CD4-positive, alpha-beta T cell treated with Interleukin-2 at 100 ng/mL for 4 hours (primary cell): Measurements from ENCODE around the gene HS6ST2.

Experiments
- DNase-seq: peaks from one replicate; pipeline ENCODE4 v3.0.0-alpha.2; 2020; ENCODE audit warnings: low spot score

The HS6ST2 gene

DNA sequence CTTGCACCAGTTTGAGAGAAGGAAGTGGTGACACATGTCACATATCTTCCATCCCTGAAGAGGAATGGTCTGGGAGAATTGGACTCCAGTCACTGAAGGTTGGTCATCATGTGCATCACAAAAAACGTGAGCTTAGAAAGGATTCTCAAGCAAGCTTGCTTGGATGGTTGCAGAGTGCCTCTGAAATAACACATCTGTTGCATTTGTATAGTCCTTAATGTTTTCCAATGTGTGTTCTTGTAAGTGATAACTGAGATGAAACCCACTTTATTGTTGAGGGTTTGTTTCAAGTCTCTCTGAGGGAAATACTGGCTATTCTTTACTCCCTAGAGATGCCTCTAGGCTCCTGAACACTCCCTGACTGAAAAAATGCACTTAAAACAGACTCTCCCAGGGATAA, 285.1 kb downstream of the HS6ST2 start:
- DNase-seq: no peak

GRCh38 chrX:132671229-132671641, 287.2 kb downstream of the HS6ST2 start:
- no peak for DNase-seq

DNA sequence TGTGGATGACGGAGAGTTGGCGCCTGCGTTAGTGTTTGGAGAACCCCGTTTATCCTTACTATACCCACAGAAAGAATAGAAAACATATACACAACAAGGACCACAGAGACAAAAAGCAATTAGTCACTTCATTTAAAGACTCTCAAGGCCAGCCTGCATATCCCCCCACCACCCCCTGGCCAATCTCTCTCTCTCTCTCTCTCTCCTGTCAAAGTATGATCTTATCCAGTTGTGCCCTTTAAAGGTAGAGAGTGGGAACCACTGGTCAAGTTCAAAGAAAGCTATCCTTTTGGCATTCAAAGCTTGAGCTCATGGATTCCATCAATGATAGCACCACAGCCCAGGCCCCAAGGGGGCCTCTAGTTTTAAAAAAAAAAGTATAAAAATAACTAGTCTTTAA, 289.3 kb downstream of the HS6ST2 start:
- DNase-seq: no peak

DNA sequence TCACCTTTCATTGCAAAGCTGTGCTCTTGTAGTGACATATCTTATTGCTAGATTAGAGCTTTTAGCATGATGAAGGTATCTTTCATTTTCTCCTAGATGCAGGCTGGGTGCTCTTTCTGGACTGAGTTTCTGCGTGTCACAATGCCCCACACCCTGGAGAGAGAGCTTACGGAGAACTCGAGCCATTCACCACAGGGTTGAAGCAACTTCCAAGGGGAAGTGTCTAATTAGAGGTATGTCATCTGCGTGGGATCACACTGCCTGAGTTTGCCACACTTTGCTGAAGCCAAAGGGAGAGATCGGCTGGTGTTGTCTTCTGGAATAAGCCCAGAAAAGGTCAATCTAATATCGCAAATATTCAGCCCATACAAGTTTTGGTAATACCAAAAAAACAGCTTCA, 290.3 kb downstream of the HS6ST2 start:
- DNase-seq: no peak

- DNase-seq: no peak
These were observed 292.8 kb downstream of the HS6ST2 start for GRCh38 chrX:132665676-132666075.

DNA sequence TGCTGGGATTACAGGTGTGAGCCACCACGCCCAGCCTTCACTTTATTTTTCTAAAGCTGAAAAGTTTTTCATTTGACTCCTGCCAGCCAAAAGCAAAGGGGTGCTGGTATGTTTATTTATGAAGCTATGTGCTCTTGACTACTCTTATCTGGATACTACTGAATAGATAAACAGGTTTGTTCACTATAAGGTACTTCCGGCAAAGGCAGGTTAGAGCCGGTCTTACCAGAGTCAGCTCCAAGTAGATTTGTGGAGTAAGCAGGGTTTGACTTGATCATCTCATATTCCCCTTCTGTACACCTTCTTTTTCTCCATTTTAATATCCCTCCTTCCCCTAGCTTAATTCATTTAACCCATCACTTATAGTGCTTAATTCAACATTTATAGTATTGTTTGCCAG, 294.2 kb downstream of the HS6ST2 start:
- no peak for DNase-seq

DNA sequence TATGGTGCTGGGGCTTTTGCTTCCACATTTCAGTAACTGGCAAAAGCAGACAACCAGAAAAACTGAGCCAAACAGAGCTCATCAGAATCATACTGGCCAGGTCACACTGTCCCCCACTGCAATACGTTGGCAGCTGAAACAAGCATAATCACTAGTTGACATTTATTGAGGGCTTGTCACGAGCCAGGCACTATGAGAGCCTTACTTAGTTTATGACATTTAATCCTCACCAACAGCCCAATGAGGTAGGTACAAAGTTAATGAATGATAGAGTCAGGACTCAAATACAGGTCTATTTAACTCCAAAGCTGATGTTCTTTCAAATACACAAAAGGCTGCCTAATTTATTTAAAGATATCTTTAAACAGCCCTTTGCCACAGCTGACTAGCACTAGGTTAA, 295.6 kb downstream of the HS6ST2 start:
- DNase-seq: no peak

DNA sequence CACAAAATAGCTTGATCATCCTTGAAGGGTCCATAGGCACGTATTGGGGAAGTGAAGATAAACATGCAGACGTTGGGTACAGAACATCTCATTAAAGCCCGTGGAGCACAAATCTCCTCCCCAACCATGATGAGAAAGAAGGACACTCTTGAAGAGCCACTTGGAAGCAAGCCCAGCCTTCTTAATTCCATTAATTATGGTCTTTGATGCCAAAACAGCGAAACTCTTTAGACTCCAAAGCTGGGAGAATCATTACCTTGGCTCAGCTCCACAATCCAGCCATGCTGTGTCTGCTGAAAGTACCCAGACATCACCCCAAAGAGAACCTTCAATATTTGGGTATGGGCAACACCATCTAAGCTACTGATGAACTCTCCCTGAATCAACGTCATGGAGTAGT, 300.6 kb downstream of the HS6ST2 start:
- DNase-seq: no peak

- DNase-seq: no peak
These were observed 305.6 kb downstream of the HS6ST2 start for GRCh38 chrX:132652871-132653270.

GRCh38 chrX:132651421-132652086, 306.9 kb downstream of the HS6ST2 start:
- DNase-seq: no peak

- DNase-seq: no peak
These were observed 309.5 kb downstream of the HS6ST2 start for GRCh38 chrX:132648895-132649294.

- DNase-seq: no peak
These were observed 319.0 kb downstream of the HS6ST2 start for GRCh38 chrX:132639446-132639845.

DNA sequence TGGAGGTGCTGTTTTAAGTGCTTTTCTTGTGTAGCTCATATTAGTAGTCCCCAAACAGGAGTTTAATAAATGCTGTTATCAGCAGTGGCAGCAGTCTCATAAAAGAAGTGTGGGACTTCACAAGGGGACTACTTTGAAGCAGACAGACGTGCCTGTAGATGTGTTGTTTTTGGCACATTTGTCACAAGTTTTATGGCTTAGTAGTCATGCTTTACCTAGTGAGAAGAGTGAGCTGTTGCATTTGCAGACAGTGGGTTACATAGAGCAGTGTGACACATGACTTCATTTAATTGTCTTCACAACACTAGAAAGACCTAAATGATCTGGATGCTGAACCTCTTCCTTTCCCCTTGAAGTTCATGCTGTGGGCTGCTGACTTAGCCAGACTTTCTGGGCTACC, 320.1 kb downstream of the HS6ST2 start:
- DNase-seq: no peak

- DNase-seq: no peak
These were observed 322.3 kb downstream of the HS6ST2 start for GRCh38 chrX:132636080-132636479.

DNA sequence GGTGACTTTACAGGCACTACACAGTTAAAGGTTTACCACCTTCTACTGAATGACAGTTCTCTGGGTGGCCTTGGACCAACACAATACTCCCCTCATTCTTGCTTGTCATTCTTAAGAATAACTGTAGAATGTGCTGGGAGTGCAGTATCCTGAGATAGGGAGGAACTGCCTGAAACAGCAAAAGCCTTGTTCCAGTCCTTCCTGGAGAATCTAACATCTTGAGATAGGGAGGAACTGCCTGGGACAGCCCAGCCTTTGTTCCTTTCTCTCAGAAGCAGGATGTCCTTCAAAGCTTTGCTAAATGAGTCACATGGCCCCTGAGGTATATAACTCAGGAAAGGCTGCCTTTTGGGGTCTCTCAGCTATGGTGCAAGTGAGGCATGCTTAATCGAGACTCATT, 323.9 kb downstream of the HS6ST2 start:
- DNase-seq: no peak

- peak; percentile 20 for DNase-seq
These were observed 326.7 kb downstream of the HS6ST2 start for GRCh38 chrX:132631579-132632232.

GRCh38 chrX:132624466-132624865, 334.0 kb downstream of the HS6ST2 start:
- DNase-seq: no peak

GRCh38 chrX:132623942-132624341, 334.5 kb downstream of the HS6ST2 start:
- DNase-seq: no peak

DNA sequence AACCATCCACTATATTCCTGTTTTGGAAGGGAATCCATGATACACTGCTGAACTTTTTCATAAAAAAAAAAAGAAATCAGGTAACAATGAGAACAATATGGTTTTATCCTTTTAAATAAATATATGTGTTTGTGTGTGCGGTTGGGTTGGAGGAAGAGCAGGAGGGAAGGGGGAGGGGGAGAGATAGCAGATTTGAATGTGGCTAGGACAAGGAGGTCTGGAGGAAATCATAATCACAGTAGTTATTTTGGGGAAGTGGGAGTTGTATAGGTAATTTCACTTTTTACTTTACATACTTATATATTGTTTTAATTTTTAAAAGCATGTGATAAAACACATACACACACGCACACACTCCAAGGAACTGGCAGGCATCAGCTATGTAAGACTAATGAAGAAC, 335.1 kb downstream of the HS6ST2 start:
- DNase-seq: no peak

DNA sequence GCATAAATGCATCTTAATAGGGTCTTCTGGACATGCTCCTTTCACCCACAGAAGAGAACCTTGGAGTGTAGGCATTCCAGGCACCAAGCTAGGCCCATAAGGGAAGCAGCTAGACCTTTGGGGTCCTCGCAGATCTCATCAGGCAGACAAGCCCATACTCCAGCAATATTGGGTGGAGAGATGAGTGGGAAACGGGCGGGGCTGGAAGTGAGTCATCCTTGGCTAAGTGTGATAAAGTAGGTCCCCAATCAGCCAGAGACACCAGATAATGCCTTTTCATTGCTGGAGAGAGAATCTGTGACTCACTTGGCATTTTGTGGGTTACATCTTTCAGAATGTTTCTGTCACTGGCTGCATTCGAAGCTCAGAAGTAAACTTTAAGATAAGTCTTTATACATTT, 336.3 kb downstream of the HS6ST2 start:
- peak; percentile 12 for DNase-seq

GRCh38 chrX:132618810-132619209, 339.6 kb downstream of the HS6ST2 start:
- no peak for DNase-seq

GRCh38 chrX:132615391-132616131, 342.9 kb downstream of the HS6ST2 start:
- peak; percentile 38 for DNase-seq

GRCh38 chrX:132614297-132614696, 344.1 kb downstream of the HS6ST2 start:
- DNase-seq: no peak
